Measurements from ENCODE around the gene GRK7.

DNA sequence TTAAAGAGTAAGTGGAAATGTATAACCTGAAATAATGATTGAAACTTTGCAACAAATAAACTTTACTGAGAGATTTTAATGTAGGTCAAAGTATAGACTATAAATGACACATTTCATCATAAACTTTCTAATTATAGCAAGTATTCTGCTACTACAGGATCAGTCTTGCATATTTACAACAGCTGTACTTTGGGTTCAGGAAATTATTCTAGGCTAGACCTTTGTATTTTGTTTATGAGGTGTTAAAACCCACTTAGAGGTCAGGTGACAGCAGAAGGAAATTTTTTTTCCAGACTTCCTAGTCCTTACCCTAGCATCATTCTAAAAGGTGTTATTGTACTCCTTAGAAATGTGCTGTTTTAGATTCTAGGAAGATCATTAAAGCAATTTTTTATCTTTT lies 22.9 kb upstream of the GRK7 start:
- TF ChIP-seq, protein P1, sequence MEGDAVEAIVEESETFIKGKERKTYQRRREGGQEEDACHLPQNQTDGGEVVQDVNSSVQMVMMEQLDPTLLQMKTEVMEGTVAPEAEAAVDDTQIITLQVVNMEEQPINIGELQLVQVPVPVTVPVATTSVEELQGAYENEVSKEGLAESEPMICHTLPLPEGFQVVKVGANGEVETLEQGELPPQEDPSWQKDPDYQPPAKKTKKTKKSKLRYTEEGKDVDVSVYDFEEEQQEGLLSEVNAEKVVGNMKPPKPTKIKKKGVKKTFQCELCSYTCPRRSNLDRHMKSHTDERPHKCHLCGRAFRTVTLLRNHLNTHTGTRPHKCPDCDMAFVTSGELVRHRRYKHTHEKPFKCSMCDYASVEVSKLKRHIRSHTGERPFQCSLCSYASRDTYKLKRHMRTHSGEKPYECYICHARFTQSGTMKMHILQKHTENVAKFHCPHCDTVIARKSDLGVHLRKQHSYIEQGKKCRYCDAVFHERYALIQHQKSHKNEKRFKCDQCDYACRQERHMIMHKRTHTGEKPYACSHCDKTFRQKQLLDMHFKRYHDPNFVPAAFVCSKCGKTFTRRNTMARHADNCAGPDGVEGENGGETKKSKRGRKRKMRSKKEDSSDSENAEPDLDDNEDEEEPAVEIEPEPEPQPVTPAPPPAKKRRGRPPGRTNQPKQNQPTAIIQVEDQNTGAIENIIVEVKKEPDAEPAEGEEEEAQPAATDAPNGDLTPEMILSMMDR (IDR thresholded peaks at IDR 0.05; ENCODE audit: low read depth, low read length): no peak
- TF ChIP-seq POLR2A (IDR thresholded peaks at IDR 0.05; ENCODE audit: extremely low read depth, insufficient read length): no peak
- TF ChIP-seq MYC (IDR thresholded peaks at IDR 0.05; ENCODE audit: low read depth, low read length): no peak
